ENCODE data around the gene MUC5B.

The MUC5B gene

DNA sequence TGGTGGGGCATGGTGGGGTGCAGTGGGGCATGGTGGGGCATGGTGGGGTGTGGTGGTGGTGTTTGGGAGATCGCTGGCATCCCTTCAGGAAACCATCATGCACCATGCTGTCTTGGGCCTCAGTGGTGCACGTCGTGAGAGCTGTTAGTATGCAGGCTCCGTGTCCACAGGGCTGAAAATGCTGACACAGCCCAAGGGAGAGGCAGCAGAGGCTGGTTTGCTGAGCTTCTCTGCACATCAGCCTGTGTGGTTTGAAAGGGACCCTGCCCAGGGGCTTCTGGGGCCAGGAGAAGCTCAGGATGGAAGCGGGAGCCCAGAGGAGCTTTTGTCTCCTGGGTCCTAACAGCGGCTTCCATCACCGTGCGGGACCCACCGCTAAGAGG, 30.2 kb downstream of the MUC5B start:
- Histone ChIP-seq H3K27me3 (ENCODE audit: control insufficient read depth, insufficient read depth, low read length) (no peaks in the 10 kb centered on the region), H3K27ac (ENCODE audit: low read length) (no peak overlapping the region), H3K9me3 (ENCODE audit: control insufficient read depth, low read depth, low read length) (no peaks in the 10 kb centered on the region), H3K9ac (ENCODE audit: low read length) (no peak overlapping the region), H3K4me3 (ENCODE audit: low read length) (no peak overlapping the region), H3K4me1 (ENCODE audit: control insufficient read depth, low read depth, low read length) (no peaks in the 10 kb centered on the region), H3K36me3 (ENCODE audit: control insufficient read depth, low read depth, low read length) (no peaks in the 10 kb centered on the region)

DNA sequence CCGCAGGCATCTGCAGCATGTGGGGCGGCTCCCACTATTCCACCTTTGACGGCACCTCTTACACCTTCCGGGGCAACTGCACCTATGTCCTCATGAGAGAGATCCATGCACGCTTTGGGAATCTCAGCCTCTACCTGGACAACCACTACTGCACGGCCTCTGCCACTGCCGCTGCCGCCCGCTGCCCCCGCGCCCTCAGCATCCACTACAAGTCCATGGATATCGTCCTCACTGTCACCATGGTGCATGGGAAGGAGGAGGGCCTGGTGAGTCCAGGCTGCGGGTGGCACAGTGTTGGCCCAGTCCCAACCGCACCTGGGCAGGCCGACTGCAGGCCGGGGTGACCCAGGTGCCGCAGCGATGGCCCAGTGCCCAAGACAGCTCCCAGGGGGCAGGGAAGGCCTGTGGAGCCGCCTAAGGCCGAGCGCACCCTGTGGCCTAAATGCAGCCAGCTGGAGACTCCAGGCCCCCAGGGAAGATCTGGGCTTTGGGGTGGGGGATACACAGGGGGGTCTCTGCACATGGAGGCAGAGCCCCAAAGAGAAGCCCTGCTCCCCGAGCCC, 31.3 kb downstream of the MUC5B start:
- Histone ChIP-seq H3K9ac (ENCODE audit: low read length) (no peak overlapping the region), H3K36me3 (ENCODE audit: control insufficient read depth, low read depth, low read length) (no peaks in the 10 kb centered on the region), H3K27me3 (ENCODE audit: control insufficient read depth, insufficient read depth, low read length) (no peaks in the 10 kb centered on the region), H3K9me3 (ENCODE audit: control insufficient read depth, low read depth, low read length) (no peaks in the 10 kb centered on the region), H3K27ac (ENCODE audit: low read length) (no peak overlapping the region), H3K4me1 (ENCODE audit: control insufficient read depth, low read depth, low read length) (no peaks in the 10 kb centered on the region), H3K4me3 (ENCODE audit: low read length) (no peak overlapping the region)

DNA sequence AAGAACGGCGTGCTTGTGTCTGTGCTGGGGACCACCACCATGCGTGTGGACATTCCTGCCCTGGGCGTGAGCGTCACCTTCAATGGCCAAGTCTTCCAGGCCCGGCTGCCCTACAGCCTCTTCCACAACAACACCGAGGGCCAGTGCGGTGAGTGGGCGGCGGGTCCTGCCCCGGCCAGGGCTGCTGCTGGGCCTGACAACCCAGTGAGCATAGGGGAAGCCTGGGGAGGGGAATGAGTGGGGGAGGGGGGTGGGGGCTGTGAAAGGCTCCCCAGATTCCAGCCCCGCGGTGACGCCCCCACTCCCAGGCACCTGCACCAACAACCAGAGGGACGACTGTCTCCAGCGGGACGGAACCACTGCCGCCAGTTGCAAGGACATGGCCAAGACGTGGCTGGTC, 31.9 kb downstream of the MUC5B start:
- H3K9me3 ChIP-seq (ENCODE audit: control insufficient read depth, low read depth, low read length): no peaks in the 10 kb centered on the region
- H3K4me1 ChIP-seq (ENCODE audit: control insufficient read depth, low read depth, low read length): no peaks in the 10 kb centered on the region
- H3K27ac ChIP-seq (ENCODE audit: low read length): no peak overlapping the region
- no peak overlapping the region for H3K9ac ChIP-seq (ENCODE audit: low read length)
- no peaks in the 10 kb centered on the region for H3K36me3 ChIP-seq (ENCODE audit: control insufficient read depth, low read depth, low read length)
- no peak overlapping the region for H3K4me3 ChIP-seq (ENCODE audit: low read length)
- no peaks in the 10 kb centered on the region for H3K27me3 ChIP-seq (ENCODE audit: control insufficient read depth, insufficient read depth, low read length)

DNA sequence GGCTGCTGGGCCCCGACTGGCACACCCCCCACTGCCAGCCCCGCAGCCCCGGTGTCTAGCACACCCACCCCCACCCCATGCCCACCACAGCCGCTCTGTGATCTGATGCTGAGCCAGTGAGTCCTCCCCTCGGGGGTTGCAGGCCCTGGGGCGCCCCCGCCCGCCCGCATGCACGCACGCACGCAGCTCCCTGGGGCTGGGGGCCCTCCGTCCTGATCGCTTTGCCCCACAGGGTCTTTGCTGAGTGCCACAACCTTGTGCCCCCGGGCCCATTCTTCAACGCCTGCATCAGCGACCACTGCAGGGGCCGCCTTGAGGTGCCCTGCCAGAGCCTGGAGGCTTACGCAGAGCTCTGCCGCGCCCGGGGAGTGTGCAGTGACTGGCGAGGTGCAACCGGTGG, 32.3 kb downstream of the MUC5B start:
- Histone ChIP-seq H3K4me1 (ENCODE audit: control insufficient read depth, low read depth, low read length) (no peaks in the 10 kb centered on the region), H3K36me3 (ENCODE audit: control insufficient read depth, low read depth, low read length) (no peaks in the 10 kb centered on the region), H3K4me3 (ENCODE audit: low read length) (no peak overlapping the region), H3K9me3 (ENCODE audit: control insufficient read depth, low read depth, low read length) (no peaks in the 10 kb centered on the region), H3K27me3 (ENCODE audit: control insufficient read depth, insufficient read depth, low read length) (no peaks in the 10 kb centered on the region), H3K27ac (ENCODE audit: low read length) (no peak overlapping the region), H3K9ac (ENCODE audit: low read length) (no peak overlapping the region)

DNA sequence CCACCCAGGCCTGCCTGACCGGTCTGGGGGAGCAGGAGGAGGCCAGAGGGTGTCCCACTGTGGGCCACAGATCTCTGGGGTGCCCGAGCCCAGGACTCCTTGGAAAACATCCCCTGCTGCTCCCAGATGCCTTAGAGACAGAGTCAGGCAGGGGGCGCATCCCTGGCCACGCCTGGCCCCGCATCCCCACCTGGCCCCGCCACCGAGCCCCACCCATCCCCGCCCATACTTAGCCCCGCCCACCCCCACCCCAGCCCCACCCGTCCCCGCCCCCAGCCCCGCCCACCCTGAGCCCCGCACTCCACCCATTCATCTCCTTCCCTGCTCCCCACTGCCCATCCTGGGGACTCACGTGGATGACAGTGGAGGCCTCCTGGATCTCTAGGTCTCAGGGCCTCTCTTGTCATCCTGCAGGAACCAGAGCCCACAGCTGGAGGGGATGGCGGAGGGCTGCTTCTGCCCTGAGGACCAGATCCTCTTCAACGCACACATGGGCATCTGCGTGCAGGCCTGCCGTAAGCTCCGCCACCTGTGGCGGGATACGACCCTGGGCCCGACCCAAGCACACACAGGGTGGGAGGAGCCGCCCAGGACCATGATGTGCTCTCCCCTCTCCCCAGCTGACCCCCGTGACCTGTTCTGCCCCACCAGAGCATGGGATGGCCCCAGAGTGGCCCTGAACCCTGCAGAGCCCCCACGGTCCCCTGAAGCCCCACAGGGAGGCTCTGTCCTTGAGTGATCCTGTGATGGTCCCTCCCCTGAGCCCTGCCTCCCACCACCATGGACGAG, 33.6 kb downstream of the MUC5B start:
- H3K27me3 ChIP-seq (ENCODE audit: control insufficient read depth, insufficient read depth, low read length): no peaks in the 10 kb centered on the region
- H3K4me3 ChIP-seq (ENCODE audit: low read length): no peak overlapping the region
- no peak overlapping the region for H3K9ac ChIP-seq (ENCODE audit: low read length)
- no peaks in the 10 kb centered on the region for H3K9me3 ChIP-seq (ENCODE audit: control insufficient read depth, low read depth, low read length)
- H3K36me3 ChIP-seq (ENCODE audit: control insufficient read depth, low read depth, low read length): no peaks in the 10 kb centered on the region
- no peaks in the 10 kb centered on the region for H3K4me1 ChIP-seq (ENCODE audit: control insufficient read depth, low read depth, low read length)
- H3K27ac ChIP-seq (ENCODE audit: low read length): no peak overlapping the region

DNA sequence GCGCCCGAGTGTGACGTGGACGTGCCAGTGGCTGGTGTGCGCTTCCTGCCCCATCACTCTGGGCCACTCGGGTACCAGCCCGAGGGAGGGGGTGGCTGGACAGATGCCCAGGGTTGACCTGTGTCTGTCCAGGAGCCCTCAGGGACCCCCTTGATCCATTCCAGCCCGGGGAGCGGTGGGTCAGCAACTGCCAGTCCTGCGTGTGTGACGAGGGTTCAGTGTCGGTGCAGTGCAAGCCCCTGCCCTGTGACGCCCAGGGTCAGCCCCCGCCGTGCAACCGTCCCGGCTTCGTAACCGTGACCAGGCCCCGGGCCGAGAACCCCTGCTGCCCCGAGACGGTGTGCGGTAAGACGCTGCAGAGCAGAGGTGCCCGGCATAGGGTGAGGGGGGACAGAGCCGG, 34.5 kb downstream of the MUC5B start:
- no peak overlapping the region for H3K4me3 ChIP-seq (ENCODE audit: low read length)

DNA sequence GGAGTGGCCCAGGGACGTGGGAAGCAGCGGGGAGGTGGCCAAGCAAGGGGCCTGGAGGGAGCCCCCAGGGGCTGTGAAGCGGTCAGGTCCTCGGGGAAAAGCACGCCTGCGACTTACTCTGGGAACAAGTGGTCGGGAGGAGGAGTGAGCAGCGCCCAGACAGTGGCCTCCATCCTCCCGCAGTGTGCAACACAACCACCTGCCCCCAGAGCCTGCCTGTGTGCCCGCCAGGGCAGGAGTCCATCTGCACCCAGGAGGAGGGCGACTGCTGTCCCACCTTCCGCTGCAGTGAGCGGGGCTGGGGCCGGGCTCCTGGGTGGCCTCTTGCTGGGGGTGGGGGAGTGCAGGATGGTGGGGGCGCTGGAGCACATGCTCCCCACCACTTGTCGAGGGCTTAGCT, 35.0 kb downstream of the MUC5B start:
- no peak overlapping the region for H3K27ac ChIP-seq (ENCODE audit: low read length)
- no peaks in the 10 kb centered on the region for H3K36me3 ChIP-seq (ENCODE audit: control insufficient read depth, low read depth, low read length)
- H3K4me1 ChIP-seq (ENCODE audit: control insufficient read depth, low read depth, low read length): no peaks in the 10 kb centered on the region
- no peak overlapping the region for H3K4me3 ChIP-seq (ENCODE audit: low read length)
- H3K9ac ChIP-seq (ENCODE audit: low read length): no peak overlapping the region
- H3K27me3 ChIP-seq (ENCODE audit: control insufficient read depth, insufficient read depth, low read length): no peaks in the 10 kb centered on the region
- H3K9me3 ChIP-seq (ENCODE audit: control insufficient read depth, low read depth, low read length): no peaks in the 10 kb centered on the region

More for the DNA sequence above, 34.5 kb downstream of the MUC5B start:
- Histone ChIP-seq H3K36me3 (ENCODE audit: control insufficient read depth, low read depth, low read length) (no peaks in the 10 kb centered on the region), H3K9ac (ENCODE audit: low read length) (no peak overlapping the region), H3K9me3 (ENCODE audit: control insufficient read depth, low read depth, low read length) (no peaks in the 10 kb centered on the region), H3K4me1 (ENCODE audit: control insufficient read depth, low read depth, low read length) (no peaks in the 10 kb centered on the region), H3K27me3 (ENCODE audit: control insufficient read depth, insufficient read depth, low read length) (no peaks in the 10 kb centered on the region), H3K27ac (ENCODE audit: low read length) (no peak overlapping the region)

DNA sequence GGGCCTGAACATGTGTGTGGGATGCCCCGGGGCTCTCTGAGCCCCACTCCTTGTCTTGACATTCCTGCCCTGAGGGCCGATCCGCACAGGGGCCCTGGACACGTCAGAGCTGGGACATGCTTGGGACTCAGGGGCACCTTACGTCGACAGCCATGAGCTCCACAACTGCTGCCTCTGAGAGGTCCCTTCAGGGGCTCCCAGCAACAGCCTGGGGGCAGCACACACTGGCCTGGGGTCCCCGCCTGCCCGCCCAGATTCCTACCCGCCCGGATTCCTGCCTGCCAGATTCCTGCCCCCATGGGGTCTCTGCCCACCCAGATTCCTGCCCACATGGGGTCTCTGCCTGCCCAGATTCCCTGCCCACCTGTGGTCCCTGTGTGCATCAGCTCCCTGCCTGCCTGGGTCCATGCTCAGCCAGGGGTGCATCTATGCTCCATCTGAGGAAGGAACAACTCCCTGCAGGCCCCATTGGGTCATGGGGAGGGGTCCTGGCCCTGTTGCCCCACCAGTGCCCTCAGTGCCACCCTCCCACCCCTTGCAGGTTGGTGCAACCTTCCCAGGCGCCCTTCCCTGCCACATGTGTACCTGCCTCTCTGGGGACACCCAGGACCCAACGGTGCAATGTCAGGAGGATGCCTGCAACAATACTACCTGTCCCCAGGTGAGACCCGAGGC, 35.7 kb downstream of the MUC5B start:
- Histone ChIP-seq H3K4me1 (ENCODE audit: control insufficient read depth, low read depth, low read length) (no peaks in the 10 kb centered on the region), H3K9me3 (ENCODE audit: control insufficient read depth, low read depth, low read length) (no peaks in the 10 kb centered on the region), H3K36me3 (ENCODE audit: control insufficient read depth, low read depth, low read length) (no peaks in the 10 kb centered on the region), H3K4me3 (ENCODE audit: low read length) (no peak overlapping the region), H3K27me3 (ENCODE audit: control insufficient read depth, insufficient read depth, low read length) (no peaks in the 10 kb centered on the region), H3K9ac (ENCODE audit: low read length) (no peak overlapping the region), H3K27ac (ENCODE audit: low read length) (no peak overlapping the region)

DNA sequence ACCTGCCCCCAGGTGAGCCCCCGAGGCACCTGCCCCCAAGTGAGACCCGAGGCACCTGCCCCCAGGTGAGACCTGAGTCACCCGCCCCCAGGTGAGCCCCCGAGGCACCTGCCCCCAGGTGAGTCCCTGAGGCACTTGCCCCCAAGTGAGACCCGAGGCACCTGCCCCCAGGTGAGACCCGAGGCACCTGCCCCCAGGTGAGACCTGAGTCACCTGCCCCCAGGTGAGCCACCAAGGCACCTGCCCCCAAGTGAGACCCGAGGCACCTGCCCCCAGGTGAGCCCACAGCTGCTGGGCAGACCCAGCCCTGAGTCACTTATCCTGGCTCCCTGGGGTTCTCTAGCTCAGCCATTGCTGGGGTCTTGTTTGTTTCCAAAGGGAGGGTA, 36.2 kb downstream of the MUC5B start:
- Histone ChIP-seq H3K36me3 (ENCODE audit: control insufficient read depth, low read depth, low read length) (no peaks in the 10 kb centered on the region), H3K9me3 (ENCODE audit: control insufficient read depth, low read depth, low read length) (no peaks in the 10 kb centered on the region), H3K27ac (ENCODE audit: low read length) (no peak overlapping the region), H3K9ac (ENCODE audit: low read length) (no peak overlapping the region), H3K27me3 (ENCODE audit: control insufficient read depth, insufficient read depth, low read length) (no peaks in the 10 kb centered on the region), H3K4me3 (ENCODE audit: low read length) (no peak overlapping the region), H3K4me1 (ENCODE audit: control insufficient read depth, low read depth, low read length) (no peaks in the 10 kb centered on the region)

DNA sequence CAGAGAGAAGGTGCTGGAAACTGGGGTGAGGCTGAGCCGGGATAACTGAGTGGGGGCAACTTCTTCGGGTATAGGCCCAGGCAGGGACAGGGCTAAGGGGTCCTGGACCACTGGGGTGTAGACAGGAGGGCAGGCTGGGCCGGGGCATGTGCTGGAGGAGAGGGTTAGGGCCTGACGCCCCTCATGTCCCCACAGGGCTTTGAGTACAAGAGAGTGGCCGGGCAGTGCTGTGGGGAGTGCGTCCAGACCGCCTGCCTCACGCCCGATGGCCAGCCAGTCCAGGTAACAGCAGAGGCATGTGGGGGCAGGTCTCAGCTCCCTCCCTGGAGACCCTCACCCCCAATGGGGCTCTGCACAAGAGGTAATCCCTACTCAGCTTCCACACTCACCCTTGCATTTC, 36.7 kb downstream of the MUC5B start:
- Histone ChIP-seq H3K27ac (ENCODE audit: low read length) (no peak overlapping the region), H3K27me3 (ENCODE audit: control insufficient read depth, insufficient read depth, low read length) (no peaks in the 10 kb centered on the region), H3K36me3 (ENCODE audit: control insufficient read depth, low read depth, low read length) (no peaks in the 10 kb centered on the region), H3K9ac (ENCODE audit: low read length) (no peak overlapping the region), H3K4me3 (ENCODE audit: low read length) (no peak overlapping the region), H3K4me1 (ENCODE audit: control insufficient read depth, low read depth, low read length) (no peaks in the 10 kb centered on the region), H3K9me3 (ENCODE audit: control insufficient read depth, low read depth, low read length) (no peaks in the 10 kb centered on the region)

DNA sequence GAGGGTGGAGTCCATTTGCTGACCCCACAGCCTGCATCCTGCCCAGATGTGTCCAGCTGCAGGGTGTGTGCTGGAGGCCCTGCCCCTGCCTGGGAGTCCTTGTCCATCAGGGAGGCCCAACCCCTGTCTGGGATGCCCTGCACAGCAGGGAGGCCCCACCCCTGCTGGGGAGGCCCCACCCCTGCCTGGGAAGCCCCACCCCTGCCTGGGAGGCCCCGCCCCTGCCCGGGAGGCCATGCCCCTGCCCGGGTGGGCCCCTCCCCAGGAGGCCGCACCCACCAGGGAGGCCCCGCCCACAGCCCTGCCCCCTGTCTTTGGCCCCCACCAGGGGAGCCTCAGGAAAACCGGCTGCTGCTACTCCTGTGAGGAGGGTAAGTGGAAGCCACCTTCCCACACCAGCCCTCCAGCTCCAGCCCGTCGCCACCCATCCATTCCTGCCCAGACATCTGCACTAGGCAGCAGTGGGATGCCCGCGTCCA, 37.2 kb downstream of the MUC5B start:
- Histone ChIP-seq H3K9ac (ENCODE audit: low read length) (no peak overlapping the region), H3K9me3 (ENCODE audit: control insufficient read depth, low read depth, low read length) (no peaks in the 10 kb centered on the region), H3K4me1 (ENCODE audit: control insufficient read depth, low read depth, low read length) (no peaks in the 10 kb centered on the region), H3K27ac (ENCODE audit: low read length) (no peak overlapping the region), H3K27me3 (ENCODE audit: control insufficient read depth, insufficient read depth, low read length) (no peaks in the 10 kb centered on the region), H3K36me3 (ENCODE audit: control insufficient read depth, low read depth, low read length) (no peaks in the 10 kb centered on the region), H3K4me3 (ENCODE audit: low read length) (no peak overlapping the region)

DNA sequence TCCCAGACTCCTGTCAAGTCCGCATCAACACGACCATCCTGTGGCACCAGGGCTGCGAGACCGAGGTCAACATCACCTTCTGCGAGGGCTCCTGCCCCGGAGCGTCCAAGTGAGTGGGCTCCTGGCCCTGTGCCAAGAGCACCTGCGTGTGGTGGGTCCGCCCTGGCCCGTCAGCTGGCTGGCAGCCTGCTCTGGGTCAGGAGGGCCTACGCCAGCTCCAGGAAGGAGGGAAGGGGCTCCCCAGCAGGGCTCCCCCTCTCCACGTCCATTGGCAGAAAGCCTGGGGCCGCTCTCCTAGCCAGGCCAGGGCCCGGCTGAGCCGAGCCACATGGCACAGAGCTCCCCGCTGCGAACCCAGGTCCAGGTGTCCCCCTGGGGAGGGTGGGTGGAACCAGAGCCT, 37.8 kb downstream of the MUC5B start:
- Histone ChIP-seq H3K9ac (ENCODE audit: low read length) (no peak overlapping the region), H3K27me3 (ENCODE audit: control insufficient read depth, insufficient read depth, low read length) (no peaks in the 10 kb centered on the region), H3K9me3 (ENCODE audit: control insufficient read depth, low read depth, low read length) (peaks cover 1% of the 10 kb centered on the region), H3K4me1 (ENCODE audit: control insufficient read depth, low read depth, low read length) (no peaks in the 10 kb centered on the region), H3K4me3 (ENCODE audit: low read length) (no peak overlapping the region), H3K27ac (ENCODE audit: low read length) (no peak overlapping the region), H3K36me3 (ENCODE audit: control insufficient read depth, low read depth, low read length) (no peaks in the 10 kb centered on the region)

Data from iPS-18a (cell line).